Fibroblast of lung (primary cell): ENCODE results near the gene ASTN2.

Experiments
- EZH2 ChIP-seq: IDR thresholded peaks from 2 replicates; pipeline ENCODE4 v1.5.1; 2012; ENCODE audit warnings: low read length, control low read depth, mild to moderate bottlenecking; ENCODE audit errors: missing control alignments
- TF ChIP-seq, protein P1 (sequence below), 2 donors: IDR thresholded peaks in 1 of 2; conservative IDR thresholded peaks in 1 of 2; 1 replicate in 1 of 2; 2 replicates in 1 of 2; pipeline ENCODE4 v1.5.1; 2011 to 2012; ENCODE audit warnings: low read length in 2 of 2, control low read depth in 1 of 2, inconsistent platforms in 1 of 2, low read depth in 1 of 2, mild to moderate bottlenecking in 1 of 2

DNA sequence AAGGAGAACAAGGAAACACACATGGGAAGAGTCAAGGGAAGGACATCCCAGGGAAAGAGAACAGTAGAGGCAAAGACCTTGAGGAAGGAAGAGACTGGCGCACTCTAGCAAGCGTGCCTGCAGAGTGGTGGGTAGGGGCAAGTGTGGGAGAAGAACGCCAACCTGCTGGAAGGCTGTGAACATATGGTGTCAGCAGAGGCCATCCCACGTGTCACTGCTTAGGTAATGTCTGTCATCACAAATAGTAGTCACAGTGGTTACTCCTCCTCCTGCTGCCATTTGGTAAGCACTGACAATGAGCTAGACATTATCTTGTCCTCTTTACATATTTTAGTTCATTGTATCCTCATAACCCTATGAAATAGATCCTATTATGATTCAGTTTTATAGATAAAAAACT is 934.2 kb downstream of the ASTN2 start:
- no peak for TF ChIP-seq EZH2
- TF ChIP-seq, protein P1, sequence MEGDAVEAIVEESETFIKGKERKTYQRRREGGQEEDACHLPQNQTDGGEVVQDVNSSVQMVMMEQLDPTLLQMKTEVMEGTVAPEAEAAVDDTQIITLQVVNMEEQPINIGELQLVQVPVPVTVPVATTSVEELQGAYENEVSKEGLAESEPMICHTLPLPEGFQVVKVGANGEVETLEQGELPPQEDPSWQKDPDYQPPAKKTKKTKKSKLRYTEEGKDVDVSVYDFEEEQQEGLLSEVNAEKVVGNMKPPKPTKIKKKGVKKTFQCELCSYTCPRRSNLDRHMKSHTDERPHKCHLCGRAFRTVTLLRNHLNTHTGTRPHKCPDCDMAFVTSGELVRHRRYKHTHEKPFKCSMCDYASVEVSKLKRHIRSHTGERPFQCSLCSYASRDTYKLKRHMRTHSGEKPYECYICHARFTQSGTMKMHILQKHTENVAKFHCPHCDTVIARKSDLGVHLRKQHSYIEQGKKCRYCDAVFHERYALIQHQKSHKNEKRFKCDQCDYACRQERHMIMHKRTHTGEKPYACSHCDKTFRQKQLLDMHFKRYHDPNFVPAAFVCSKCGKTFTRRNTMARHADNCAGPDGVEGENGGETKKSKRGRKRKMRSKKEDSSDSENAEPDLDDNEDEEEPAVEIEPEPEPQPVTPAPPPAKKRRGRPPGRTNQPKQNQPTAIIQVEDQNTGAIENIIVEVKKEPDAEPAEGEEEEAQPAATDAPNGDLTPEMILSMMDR (conservative IDR thresholded peaks at IDR 0.05 in 1 of 2, IDR thresholded peaks at IDR 0.05 in 1 of 2; ENCODE audit: low read depth in 1 of 2, low read length in 2 of 2): no peak
